CD4-positive, alpha-beta T cell (primary cell): ENCODE measurements around the gene SPOP. TPM values are rescaled to one million over a fixed set of nuclear protein-coding genes. Genes with fewer than 3 reads are reported as not detected.

ENCODE experiments used
- ATAC-seq: fragments of 200-7000 bp; cut with Tn5 transposase; one replicate; pipeline ENCODE4 v1.10.0; 2022; ENCODE audit warnings: mild to moderate bottlenecking; ENCODE audit not compliant: poor library complexity
- CTCF ChIA-PET: fragments of 350-600 bp; sonication (Branson Sonifier 250); formaldehyde crosslinking; loops from one replicate; lab custom pipeline; 2021; ENCODE audit warnings: antibody characterized with exemption, inconsistent platforms; lab: Charles Lee
- POLR2A ChIA-PET: fragments of 350-600 bp; sonication (Branson Sonifier 250); formaldehyde crosslinking; loops from one replicate; lab custom pipeline; 2021; ENCODE audit warnings: antibody characterized with exemption, inconsistent platforms; lab: Charles Lee
- DNase-seq, 14 experiments: peaks; one replicate each; pipeline ENCODE4 v3.0.0-alpha.2; 2013 to 2020; ENCODE audit warnings: mixed read lengths in 2 of 14
- H3K27ac ChIP-seq, 2 donors: one replicate each; pipeline versions ENCODE4 v1.5.1 to v1.7.0; 2013; ENCODE audit warnings: low read length in 2 of 2, low read depth in 1 of 2, mild to moderate bottlenecking in 1 of 2
- H3K27me3 ChIP-seq, 2 experiments: 1 replicate in 1 of 2; 2 replicates in 1 of 2; pipeline versions ENCODE4 v1.6.1 to v1.7.0; 2013; ENCODE audit warnings: low read length in 2 of 2, control low read depth in 1 of 2, mild to moderate bottlenecking in 1 of 2, moderate library complexity in 1 of 2; ENCODE audit not compliant: insufficient read depth in 2 of 2, control insufficient read depth in 1 of 2
- H3K36me3 ChIP-seq: one replicate; pipeline ENCODE4 v1.6.1; 2013; ENCODE audit warnings: low read length, control low read depth; ENCODE audit not compliant: insufficient read depth
- H3K4me1 ChIP-seq: one replicate; pipeline ENCODE4 v1.6.1; 2013; ENCODE audit warnings: low read length, control low read depth; ENCODE audit not compliant: insufficient read depth
- H3K4me3 ChIP-seq: one replicate; pipeline ENCODE4 v1.5.1; 2013; ENCODE audit warnings: mild to moderate bottlenecking, low read length, moderate library complexity
- H3K9me3 ChIP-seq, 2 experiments: 1 replicate in 1 of 2; 2 replicates in 1 of 2; pipeline versions ENCODE4 v1.6.1 to v1.7.0; 2013; ENCODE audit warnings: low read length in 2 of 2, mild to moderate bottlenecking in 2 of 2, control low read depth in 1 of 2, moderate library complexity in 1 of 2; ENCODE audit not compliant: control insufficient read depth in 1 of 2, insufficient read depth in 1 of 2
- H3K27ac Mint-ChIP-seq: one replicate; pipeline ENCODE4 v1.8.0; 2020; ENCODE audit warnings: mixed read lengths
- H3K27me3 Mint-ChIP-seq: one replicate; pipeline ENCODE4 v1.8.0; 2021; ENCODE audit warnings: mixed read lengths
- H3K36me3 Mint-ChIP-seq: one replicate; pipeline ENCODE4 v1.8.0; 2021; ENCODE audit warnings: low read depth, mixed read lengths
- H3K4me1 Mint-ChIP-seq: one replicate; pipeline ENCODE4 v1.8.0; 2021; ENCODE audit warnings: low read depth, mixed read lengths
- H3K4me3 Mint-ChIP-seq: one replicate; pipeline ENCODE4 v1.8.0; 2020; ENCODE audit warnings: mild to moderate bottlenecking, mixed read lengths
- H3K9me3 Mint-ChIP-seq: one replicate; pipeline ENCODE4 v1.8.0; 2020; ENCODE audit warnings: mixed read lengths
- CTCF ChIP-seq: fragments of 200-600 bp; IDR thresholded peaks from one replicate; pipeline ENCODE4 v1.8.0; 2022; ENCODE audit warnings: antibody characterized with exemption, mild to moderate bottlenecking
- intact Hi-C, 2 experiments: fragments of 100-400 bp; cut with DNase I in 1 of 2; cut with micrococcal nuclease in 1 of 2; formaldehyde crosslinking; loops; one replicate each; pipeline versions ENCODE4 v1.15.1 to v1.9.0; 2023 to 2025; cut with DNase I, micrococcal nuclease
- total RNA-seq, 174 experiments: library from RNA in 2 of 174; stranded (reverse) in 2 of 174; gene quantifications; one replicate each; pipeline ENCODE4 v1.2.3 and lab custom pipeline; 2021 to 2026

The SPOP gene
- total RNA-seq, 2 experiments from 2014 or later: 38.7 to 41.5 TPM

GRCh38 chr17:49698005-49698404, 20.1 kb upstream of the SPOP start:
- intact Hi-C loops: loop anchor here (5.0 to 10.0 kb wide), 4 partner anchors 66 to 297 kb away; partner anchors contain the start of genes DLX3 (in 1 of the 2) and NGFR (in 1 of the 2)
- ATAC-seq: no peak
- DNase-seq: no peak
- H3K27me3 Mint-ChIP-seq: no peaks in the 10 kb centered on the region
- H3K4me1 Mint-ChIP-seq: peaks cover 44% of the 10 kb centered on the region
- no peaks in the 10 kb centered on the region for H3K9me3 Mint-ChIP-seq
- Histone ChIP-seq H3K4me3 (no peak overlapping the region), H3K36me3 (peaks cover 33% of the 10 kb centered on the region), H3K4me1 (peaks cover 19% of the 10 kb centered on the region), H3K27me3 (no peaks in the 10 kb centered on the region), H3K9me3 (no peaks in the 10 kb centered on the region), H3K27ac (no peak overlapping the region)
- TF ChIP-seq CTCF: no peak
- no peak overlapping the region for H3K4me3 Mint-ChIP-seq
- CTCF ChIA-PET: interaction anchor here (0.7 to 6.0 kb wide), 4 partner anchors 10 to 254 kb away, joined by 3 to 48 read pairs (median 6); partner anchors contain the start of gene SLC35B1
- H3K27ac Mint-ChIP-seq: no peak overlapping the region
- peaks cover 32% of the 10 kb centered on the region for H3K36me3 Mint-ChIP-seq
- POLR2A ChIA-PET: interaction anchor here (1.2 to 1.8 kb wide), 3 partner anchors 10 to 130 kb away, joined by 3 to 7 read pairs (median 4); partner anchors contain the start of gene SLC35B1

- Histone ChIP-seq H3K36me3 (peaks cover 16% of the 10 kb centered on the region), H3K27me3 (no peaks in the 10 kb centered on the region), H3K27ac (peak overlapping the region in 1 of 2 donors; percentile 35), H3K9me3 (no peaks in the 10 kb centered on the region), H3K4me3 (no peak overlapping the region), H3K4me1 (peaks cover 23% of the 10 kb centered on the region)
- H3K36me3 Mint-ChIP-seq: peaks cover 20% of the 10 kb centered on the region
- DNase-seq (peak in 8 of 14 experiments; percentile 18 to 86 (median 51)), ATAC-seq (peak; percentile 84)
- peak overlapping the region; percentile 91 for H3K27ac Mint-ChIP-seq
- intact Hi-C loops: loop anchor here (5.0 to 10.0 kb wide), 4 partner anchors 64 to 299 kb away; partner anchors contain the start of genes DLX3 (in 1 of the 2) and NGFR (in 1 of the 2)
- no peaks in the 10 kb centered on the region for H3K27me3 Mint-ChIP-seq
- H3K4me1 Mint-ChIP-seq: peaks cover 51% of the 10 kb centered on the region
- CTCF ChIA-PET: interaction anchor here (0.8 to 6.0 kb wide), 14 partner anchors 12 to 200 kb away, joined by 3 to 48 read pairs (median 4); partner anchors contain the start of genes NXPH3, SLC35B1 and SPOP
- no peak for TF ChIP-seq CTCF
- peak overlapping the region; percentile 38 for H3K4me3 Mint-ChIP-seq
- no peaks in the 10 kb centered on the region for H3K9me3 Mint-ChIP-seq
- POLR2A ChIA-PET: interaction anchor here (0.6 to 2.6 kb wide), 8 partner anchors 11 to 166 kb away, joined by 3 to 16 read pairs (median 5); partner anchors contain the start of genes FAM117A, SLC35B1 and SPOP
These were observed 18.4 kb upstream of the SPOP start for GRCh38 chr17:49696233-49696761.

- Histone ChIP-seq H3K36me3 (peaks cover 11% of the 10 kb centered on the region), H3K27ac (no peak overlapping the region), H3K4me3 (no peak overlapping the region), H3K9me3 (no peaks in the 10 kb centered on the region), H3K27me3 (no peaks in the 10 kb centered on the region), H3K4me1 (peaks cover 28% of the 10 kb centered on the region)
- Mint-ChIP-seq H3K36me3 (peaks cover 14% of the 10 kb centered on the region), H3K27ac (peak overlapping the region; percentile 91), H3K4me1 (peaks cover 56% of the 10 kb centered on the region), H3K9me3 (no peaks in the 10 kb centered on the region), H3K4me3 (peak overlapping the region; percentile 38), H3K27me3 (no peaks in the 10 kb centered on the region)
- ChIA-PET CTCF (interaction anchor here (0.8 to 6.0 kb wide), 14 partner anchors 12 to 199 kb away, joined by 3 to 48 read pairs (median 4); partner anchors contain the start of genes NXPH3, SLC35B1 and SPOP), POLR2A (interaction anchor here (0.6 to 2.6 kb wide), 8 partner anchors 12 to 166 kb away, joined by 3 to 16 read pairs (median 5); partner anchors contain the start of genes FAM117A, SLC35B1 and SPOP)
- no peak for ATAC-seq
- no peak for TF ChIP-seq CTCF
- DNase-seq: no peak
- intact Hi-C loops: loop anchor here (1.0 to 10.0 kb wide), 6 partner anchors 63 to 299 kb away; partner anchors contain the start of genes DLX3 (in 1 of the 2), NGFR (in 1 of the 2) and NXPH3 (in 1 of the 2)
These were observed 17.9 kb upstream of the SPOP start for GRCh38 chr17:49695698-49696232.
